VCaP (cell line): ENCODE data around the gene MLC1.
"Not testable (repeated sequence)": the region's sequence is repeated elsewhere in the genome, so short reads cannot be mapped to it uniquely, and the experiment has no call there.

Source experiments
- H3K27ac ChIP-seq: fragments of 450-650 bp; 2 replicates; pipeline ENCODE4 v1.5.1; 2017
- TF ChIP-seq, protein P1 (sequence below): fragments of 450-650 bp; conservative IDR thresholded peaks from 2 replicates; pipeline ENCODE4 v1.5.1; 2017; ENCODE audit warnings: mild to moderate bottlenecking, moderate library complexity

The MLC1 gene

DNA sequence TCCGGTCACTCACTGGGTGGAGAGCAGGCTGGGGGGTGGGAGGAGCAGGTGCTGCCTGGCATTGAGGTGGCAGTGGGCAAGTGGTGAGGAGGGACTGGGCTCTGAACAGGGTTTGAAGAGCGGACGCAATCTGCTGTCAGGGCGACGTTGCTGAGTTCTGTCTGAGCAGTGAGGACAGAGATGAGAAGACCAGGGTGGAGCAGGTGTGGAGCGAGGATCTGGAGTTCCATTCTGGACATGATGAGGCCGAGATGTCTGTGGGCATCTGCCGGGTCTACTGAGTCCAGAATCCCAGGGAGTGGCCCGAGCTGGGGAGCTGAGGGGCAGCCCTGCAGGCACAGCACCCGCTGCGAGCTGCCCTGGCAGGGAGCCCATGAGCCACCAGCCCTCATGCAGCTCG, 2.4 kb upstream of the MLC1 start:
- TF ChIP-seq, protein P1, sequence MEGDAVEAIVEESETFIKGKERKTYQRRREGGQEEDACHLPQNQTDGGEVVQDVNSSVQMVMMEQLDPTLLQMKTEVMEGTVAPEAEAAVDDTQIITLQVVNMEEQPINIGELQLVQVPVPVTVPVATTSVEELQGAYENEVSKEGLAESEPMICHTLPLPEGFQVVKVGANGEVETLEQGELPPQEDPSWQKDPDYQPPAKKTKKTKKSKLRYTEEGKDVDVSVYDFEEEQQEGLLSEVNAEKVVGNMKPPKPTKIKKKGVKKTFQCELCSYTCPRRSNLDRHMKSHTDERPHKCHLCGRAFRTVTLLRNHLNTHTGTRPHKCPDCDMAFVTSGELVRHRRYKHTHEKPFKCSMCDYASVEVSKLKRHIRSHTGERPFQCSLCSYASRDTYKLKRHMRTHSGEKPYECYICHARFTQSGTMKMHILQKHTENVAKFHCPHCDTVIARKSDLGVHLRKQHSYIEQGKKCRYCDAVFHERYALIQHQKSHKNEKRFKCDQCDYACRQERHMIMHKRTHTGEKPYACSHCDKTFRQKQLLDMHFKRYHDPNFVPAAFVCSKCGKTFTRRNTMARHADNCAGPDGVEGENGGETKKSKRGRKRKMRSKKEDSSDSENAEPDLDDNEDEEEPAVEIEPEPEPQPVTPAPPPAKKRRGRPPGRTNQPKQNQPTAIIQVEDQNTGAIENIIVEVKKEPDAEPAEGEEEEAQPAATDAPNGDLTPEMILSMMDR = no peak

DNA sequence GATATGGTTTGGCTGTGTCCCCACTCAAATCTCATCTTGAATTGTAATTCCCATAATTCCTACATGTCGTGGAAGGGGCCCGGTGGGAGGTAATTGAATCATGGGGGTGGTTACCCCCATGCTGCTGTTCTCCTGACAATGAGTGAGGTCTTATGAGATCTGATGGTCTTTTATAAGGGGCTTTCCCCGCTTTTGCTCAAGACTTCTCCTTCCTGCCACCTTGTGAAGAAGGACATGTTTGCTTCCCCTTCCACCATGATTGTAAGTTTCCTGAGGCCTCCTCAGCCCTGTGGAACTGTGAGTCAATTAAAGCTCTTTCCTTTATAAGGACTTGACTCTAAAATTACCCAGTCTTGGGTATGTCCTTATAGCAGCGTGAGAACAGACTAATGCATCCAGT, 1.7 kb upstream of the MLC1 start:
- not testable (repeated sequence) for H3K27ac ChIP-seq

More for the DNA sequence above, 2.4 kb upstream of the MLC1 start:
- H3K27ac ChIP-seq = no peak overlapping the region

DNA sequence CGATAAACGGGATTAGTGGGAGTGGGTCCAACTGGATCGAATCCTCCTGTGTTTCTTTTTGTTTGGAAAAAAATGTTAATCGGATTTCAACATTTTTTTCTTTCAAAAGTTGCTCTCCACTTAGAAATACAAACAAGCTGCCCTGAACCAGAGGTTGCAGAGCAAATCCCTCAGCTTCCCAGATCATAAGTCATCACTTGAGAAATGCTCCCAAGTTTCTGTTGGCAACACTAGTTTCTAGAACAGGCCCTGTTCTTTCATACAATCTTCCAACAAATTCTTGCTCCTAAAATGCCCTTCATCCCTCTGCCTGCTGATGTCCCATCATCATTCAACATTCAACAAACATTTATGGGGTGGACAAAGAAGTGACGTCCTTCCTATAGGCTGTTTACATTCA, 1.3 kb upstream of the MLC1 start:
- TF ChIP-seq, protein P1 = no peak
- no peak overlapping the region for H3K27ac ChIP-seq

DNA sequence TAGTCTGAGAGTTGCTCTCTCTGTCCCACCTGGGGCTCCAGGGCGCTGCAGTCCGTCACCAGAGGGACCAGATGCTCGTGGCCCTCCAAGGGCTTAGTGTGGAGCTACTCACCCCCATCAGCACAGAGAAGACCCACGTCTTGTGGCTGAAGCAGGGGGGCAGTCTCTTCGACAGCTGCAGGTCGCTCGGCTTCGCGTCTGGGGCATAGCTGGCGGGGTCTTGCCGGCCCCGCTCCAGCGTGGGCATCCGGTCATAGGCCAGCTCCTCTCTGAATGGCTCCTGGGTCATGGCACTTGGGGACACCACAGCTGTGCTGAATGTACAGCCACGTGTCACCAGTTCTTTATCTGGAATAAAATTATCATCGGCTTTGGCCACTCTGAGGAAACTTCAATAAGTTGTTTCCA, 608 bp downstream of the MLC1 start:
- H3K27ac ChIP-seq = no peak overlapping the region
- TF ChIP-seq, protein P1 = no peak

DNA sequence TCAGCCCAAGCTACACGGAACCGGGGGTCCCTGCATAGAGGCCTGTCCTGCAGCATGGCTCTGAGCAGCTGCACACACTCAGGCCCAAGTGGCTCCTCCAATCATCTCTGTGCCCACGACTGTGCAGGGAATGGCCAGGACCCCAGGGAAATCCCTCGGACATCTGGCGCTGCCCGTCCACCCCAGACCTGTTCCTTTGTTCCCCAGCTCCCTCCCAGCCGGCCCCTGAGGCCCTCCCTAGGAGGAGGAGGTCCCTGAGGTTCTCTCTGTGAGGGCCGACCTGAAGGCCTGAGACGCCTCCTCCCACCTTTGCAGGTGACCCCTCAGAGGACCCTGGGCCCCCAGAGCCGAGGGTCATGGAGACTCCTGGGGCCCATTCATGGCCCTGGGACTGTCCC, 1.1 kb downstream of the MLC1 start:
- H3K27ac ChIP-seq = no peak overlapping the region
- TF ChIP-seq, protein P1 = no peak

DNA sequence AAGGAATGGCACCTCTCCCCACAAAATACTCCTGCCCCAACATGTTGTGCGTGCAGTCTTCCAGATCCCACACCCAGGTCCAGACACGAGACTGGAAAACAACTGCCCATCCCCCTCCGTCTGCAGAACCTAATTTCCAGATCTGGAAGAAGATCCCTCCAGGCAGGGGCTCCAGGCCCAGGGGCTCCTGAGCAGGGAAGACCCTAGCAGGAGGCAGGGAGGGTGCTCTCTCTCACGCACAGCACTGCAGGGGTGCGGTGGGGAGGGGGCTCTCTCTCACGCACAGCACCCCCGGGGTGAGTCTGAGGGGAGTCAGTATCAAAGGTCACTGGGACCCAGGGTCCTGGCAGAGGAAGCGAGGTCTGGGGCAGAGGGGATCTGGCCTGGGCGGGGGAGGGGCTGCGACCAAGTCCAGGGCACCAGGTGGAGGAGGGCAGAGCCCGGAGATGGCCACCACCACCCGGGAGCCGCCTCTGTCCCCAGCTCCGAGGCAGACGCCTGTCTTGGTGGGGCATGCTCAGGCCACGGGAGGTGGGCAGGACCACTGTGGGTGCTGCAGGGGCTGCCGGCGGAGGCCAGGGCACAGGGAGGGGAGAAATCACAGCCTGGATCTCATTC, 1.7 kb downstream of the MLC1 start:
- no peak overlapping the region for H3K27ac ChIP-seq

DNA sequence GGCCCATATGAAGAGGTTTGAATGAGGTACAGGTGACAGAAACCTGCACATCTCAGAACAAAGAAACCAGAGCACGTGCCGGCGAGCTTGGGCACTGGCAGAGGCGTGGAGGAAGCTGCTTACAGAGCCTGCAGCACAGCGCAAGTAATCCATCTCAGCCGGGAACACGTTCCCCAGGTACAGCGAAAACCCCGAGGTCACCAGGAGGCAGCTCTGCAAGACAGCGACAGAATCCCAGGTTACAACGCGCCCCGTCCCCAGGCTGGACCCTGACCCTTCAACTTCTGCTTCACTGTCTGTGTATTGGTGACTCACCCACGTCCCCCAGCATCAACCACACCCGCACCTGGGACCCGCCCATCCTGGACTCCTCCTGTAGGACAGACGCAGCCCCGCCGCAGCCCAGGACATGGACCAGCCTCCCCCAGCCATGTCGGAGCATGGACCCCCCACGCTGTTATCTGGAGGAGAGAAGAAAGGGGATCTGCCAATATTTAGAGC, 2.2 kb downstream of the MLC1 start:
- TF ChIP-seq, protein P1 = no peak
- no peak overlapping the region for H3K27ac ChIP-seq

More for the DNA sequence above, 1.7 kb downstream of the MLC1 start:
- TF ChIP-seq, protein P1 = no peak

DNA sequence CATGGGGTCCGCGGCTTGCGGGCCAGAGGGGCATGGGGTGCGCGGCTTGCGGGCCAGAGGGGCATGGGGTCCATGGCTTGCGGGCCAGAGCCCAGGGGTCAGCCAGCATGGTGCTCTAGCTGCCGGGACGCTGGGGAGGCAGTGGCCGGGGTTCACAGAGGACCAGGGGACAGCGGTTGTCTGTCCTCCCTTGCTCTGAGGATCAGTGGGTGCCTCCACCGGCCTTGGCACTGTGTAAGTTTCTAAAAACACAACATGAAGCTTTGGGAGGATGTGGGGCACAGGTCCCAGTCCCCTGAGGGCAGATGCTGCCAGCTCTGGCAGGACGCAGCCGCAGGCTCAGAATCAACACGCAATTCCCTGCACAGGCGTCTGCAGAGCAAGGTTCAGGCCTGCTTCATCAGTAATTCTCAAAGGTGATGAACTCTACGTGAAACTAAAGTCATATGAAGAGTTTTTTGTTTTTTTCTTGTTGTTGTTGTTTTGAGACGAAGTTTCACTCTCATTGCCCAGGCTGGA, 3.0 kb downstream of the MLC1 start:
- H3K27ac ChIP-seq = no peak overlapping the region
- TF ChIP-seq, protein P1 = no peak
